A549 (cell line): ENCODE results near the gene NR3C2.

Experiments used
- BCL3 ChIP-seq: fragments of >200 bp; sonication (Bioruptor Twin); formaldehyde crosslinking; IDR thresholded peaks from 3 replicates; pipeline ENCODE4 v1.6.1; 2016
- CTCF ChIP-seq: fragments of >200 bp; sonication (Bioruptor Twin); formaldehyde crosslinking; IDR thresholded peaks from 3 replicates; pipeline ENCODE4 v1.5.1; 2016
- EP300 ChIP-seq, 2 experiments: fragments of >200 bp; sonication (Bioruptor Twin); formaldehyde crosslinking; IDR thresholded peaks; 2 replicates in 1 of 2; 3 replicates in 1 of 2; pipeline ENCODE4 v1.6.1; 2016 to 2017
- KDM1A ChIP-seq: fragments of 200-600 bp; sonication (generic); IDR thresholded peaks from 2 replicates; pipeline ENCODE4 v1.6.1; 2016; ENCODE audit warnings: low read depth, mild to moderate bottlenecking
- MAFK ChIP-seq: fragments of 450-650 bp; IDR thresholded peaks from 2 replicates; pipeline ENCODE4 v1.6.1; 2014; ENCODE audit not compliant: partially characterized antibody
- MAX ChIP-seq: IDR thresholded peaks from 2 replicates; pipeline ENCODE4 v1.6.1; 2012
- PBX3 ChIP-seq: IDR thresholded peaks from 2 replicates; pipeline ENCODE4 v1.6.1; 2012
- RAD21 ChIP-seq, 2 experiments: fragments of >200 bp in 1 of 2; sonication (Bioruptor Twin) in 1 of 2; formaldehyde crosslinking in 1 of 2; IDR thresholded peaks in 1 of 2; conservative IDR thresholded peaks in 1 of 2; 2 replicates in 1 of 2; 3 replicates in 1 of 2; pipeline ENCODE4 v1.6.1; 2012 to 2018; ENCODE audit warnings: inconsistent platforms in 1 of 2
- SMC3 ChIP-seq: fragments of >200 bp; sonication (Bioruptor Twin); formaldehyde crosslinking; IDR thresholded peaks from 3 replicates; pipeline ENCODE4 v1.6.1; 2018; ENCODE audit warnings: inconsistent platforms

GRCh38 chr4:148366251-148366650 lies 76.0 kb downstream of the NR3C2 start:
- TF ChIP-seq EP300 (IDR thresholded peaks at IDR 0.05) (no peak), MAX (no peak), CTCF (no peak), SMC3 (no peak), MAFK (no peak), PBX3 (no peak), BCL3 (no peak), RAD21 (conservative IDR thresholded peaks at IDR 0.05 in 1 of 2, IDR thresholded peaks at IDR 0.05 in 1 of 2) (no peak), KDM1A (no peak)
